ENCODE data around the gene ADGRL2.

ADGRL2 gene

GRCh38 chr1:82030830-82031229, 230.1 kb downstream of the ADGRL2 start:
- POLR2A ChIA-PET: no interaction called here
- CTCF ChIA-PET: no interaction called here
- TF ChIP-seq ZNF274 (IDR thresholded peaks at IDR 0.05; ENCODE audit: low read length) (no peak), ZNF274 (tag by site-specific recombination; IDR thresholded peaks at IDR 0.05; ENCODE audit: borderline replicate concordance) (no peak), ZFP41 (tag by site-specific recombination; IDR thresholded peaks at IDR 0.05; ENCODE audit: borderline replicate concordance) (no peak), ZNF585B (tag by site-specific recombination; IDR thresholded peaks at IDR 0.05) (no peak)

GRCh38 chr1:82032068-82032467, 231.3 kb downstream of the ADGRL2 start:
- TF ChIP-seq ZNF10 (tag by site-specific recombination; IDR thresholded peaks at IDR 0.05) (no peak), ZNF624 (tag by site-specific recombination; IDR thresholded peaks at IDR 0.05) (no peak), ATF2 (tag by site-specific recombination; IDR thresholded peaks at IDR 0.05; ENCODE audit: low read depth) (no peak), ZNF280C (tag by site-specific recombination; IDR thresholded peaks at IDR 0.05) (no peak), ZNF488 (tag by site-specific recombination; IDR thresholded peaks at IDR 0.05) (no peak)
- no peaks in the 10 kb centered on the region for H3K4me1 ChIP-seq (ENCODE audit: control insufficient read depth, insufficient read depth, low read length)
- ChIA-PET POLR2A (no interaction called here), CTCF (no interaction called here)
- H3K27ac ChIP-seq (ENCODE audit: extremely low read depth, low read depth, low read length): no peak overlapping the region
- no peak overlapping the region for H3K4me3 ChIP-seq (ENCODE audit: low read depth, low read length)
- no peaks in the 10 kb centered on the region for H3K36me3 ChIP-seq (ENCODE audit: control insufficient read depth in 2 of 2, insufficient read depth in 1 of 2, low read length in 2 of 2)
- no peaks in the 10 kb centered on the region for H3K9me3 ChIP-seq (ENCODE audit: control insufficient read depth, insufficient read depth, low read depth, low read length)

More at GRCh38 chr1:82030830-82031229, 230.1 kb downstream of the ADGRL2 start:
- H3K36me3 ChIP-seq (ENCODE audit: control insufficient read depth in 2 of 2, insufficient read depth in 1 of 2, low read length in 2 of 2): no peaks in the 10 kb centered on the region
- H3K4me1 ChIP-seq (ENCODE audit: control insufficient read depth, insufficient read depth, low read length): no peaks in the 10 kb centered on the region
- H3K4me3 ChIP-seq (ENCODE audit: low read depth, low read length): no peak overlapping the region
- no peaks in the 10 kb centered on the region for H3K9me3 ChIP-seq (ENCODE audit: control insufficient read depth, insufficient read depth, low read depth, low read length)
- no peak overlapping the region for H3K27ac ChIP-seq (ENCODE audit: extremely low read depth, low read depth, low read length)

- Histone ChIP-seq H3K27ac (ENCODE audit: extremely low read depth, low read depth, low read length) (no peak overlapping the region), H3K4me3 (ENCODE audit: low read depth, low read length) (no peak overlapping the region), H3K4me1 (ENCODE audit: control insufficient read depth, insufficient read depth, low read length) (no peaks in the 10 kb centered on the region), H3K9me3 (ENCODE audit: control insufficient read depth, insufficient read depth, low read depth, low read length) (no peaks in the 10 kb centered on the region), H3K36me3 (ENCODE audit: control insufficient read depth in 2 of 2, insufficient read depth in 1 of 2, low read length in 2 of 2) (no peaks in the 10 kb centered on the region)
- POLR2A ChIA-PET: no interaction called here
- CTCF ChIA-PET: no interaction called here
- TF ChIP-seq BCL6B (tag by site-specific recombination; IDR thresholded peaks at IDR 0.05): no peak
- TF ChIP-seq PBX3 (CRISPR knock-in tag; IDR thresholded peaks at IDR 0.05): no peak
- TF ChIP-seq TSHZ1 (tag by site-specific recombination; IDR thresholded peaks at IDR 0.05; ENCODE audit: borderline replicate concordance): no peak
- TF ChIP-seq SP2 (tag by site-specific recombination; IDR thresholded peaks at IDR 0.05): no peak
- TF ChIP-seq KLF8 (tag by site-specific recombination; IDR thresholded peaks at IDR 0.05): no peak
- TF ChIP-seq SCRT2 (tag by site-specific recombination; IDR thresholded peaks at IDR 0.05): no peak
- TF ChIP-seq ZNF518A (tag by site-specific recombination; conservative IDR thresholded peaks at IDR 0.05; ENCODE audit: low read depth): no peak
Measured at GRCh38 chr1:82034812-82035211, 234.1 kb downstream of the ADGRL2 start.
